Ishikawa (cell line): ENCODE results near the gene RASL11A.

Source experiments
- CEBPB ChIP-seq: IDR thresholded peaks from 2 replicates; pipeline ENCODE4 v1.6.1; 2012
- CREB1 ChIP-seq: IDR thresholded peaks from 2 replicates; pipeline ENCODE4 v1.6.1; 2012; ENCODE audit warnings: low read depth
- EP300 ChIP-seq: IDR thresholded peaks from 2 replicates; pipeline ENCODE4 v1.6.1; 2012; ENCODE audit warnings: borderline replicate concordance
- NFIC ChIP-seq: IDR thresholded peaks from 2 replicates; pipeline ENCODE4 v1.6.1; 2012
- RAD21 ChIP-seq: IDR thresholded peaks from 2 replicates; pipeline ENCODE4 v1.6.1; 2012; ENCODE audit warnings: low read depth
- TAF1 ChIP-seq: IDR thresholded peaks from 2 replicates; pipeline ENCODE4 v1.6.1; 2012; ENCODE audit warnings: low read depth, mild to moderate bottlenecking
- TCF12 ChIP-seq: IDR thresholded peaks from 2 replicates; pipeline ENCODE4 v1.6.1; 2012; ENCODE audit warnings: low read depth
- YY1 ChIP-seq: IDR thresholded peaks from 2 replicates; pipeline ENCODE4 v1.6.1; 2012; ENCODE audit warnings: low read depth
- ZBTB7A ChIP-seq: IDR thresholded peaks from 2 replicates; pipeline ENCODE4 v1.6.1; 2012; ENCODE audit warnings: low read depth
- TF ChIP-seq, protein P1 (sequence below): IDR thresholded peaks from 2 replicates; pipeline ENCODE4 v1.6.1; 2012
- TF ChIP-seq, protein P2 (sequence below): IDR thresholded peaks from 2 replicates; pipeline ENCODE4 v1.6.1; 2012; ENCODE audit warnings: low read depth, mild to moderate bottlenecking
- TF ChIP-seq, protein P3 (sequence below): IDR thresholded peaks from 2 replicates; pipeline ENCODE4 v1.6.1; 2012

DNA sequence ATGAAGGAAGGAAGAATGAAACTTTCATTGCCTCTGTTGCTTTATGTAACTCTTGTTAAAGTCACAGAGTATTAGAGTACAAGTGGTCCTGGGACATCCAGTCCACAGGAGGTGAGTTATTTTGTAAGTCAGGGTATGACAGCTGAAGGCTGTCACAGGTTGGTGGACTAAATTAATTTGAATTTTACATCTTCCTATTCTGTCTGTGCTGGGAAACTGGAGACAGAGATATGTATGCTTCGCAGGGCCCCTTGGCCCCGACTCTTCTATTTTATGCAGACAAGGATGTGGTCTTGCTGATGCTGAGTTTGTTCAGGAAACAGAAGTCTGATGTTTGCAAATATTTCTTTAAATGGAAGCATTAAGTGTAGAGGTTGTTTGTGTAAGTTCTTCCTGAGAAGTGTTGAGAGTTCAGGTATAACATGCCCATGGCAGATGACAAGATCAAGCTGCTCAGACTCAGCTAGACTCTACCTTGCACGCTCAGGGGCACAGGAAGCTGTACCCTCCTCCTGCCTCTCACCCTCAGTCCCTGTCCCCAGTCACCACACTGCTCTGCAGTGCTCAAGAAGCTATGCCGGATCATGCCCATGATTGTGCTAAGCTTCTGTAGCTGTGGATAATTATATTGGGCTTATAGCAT is 23.4 kb downstream of the RASL11A start:
- TF ChIP-seq, protein P1, sequence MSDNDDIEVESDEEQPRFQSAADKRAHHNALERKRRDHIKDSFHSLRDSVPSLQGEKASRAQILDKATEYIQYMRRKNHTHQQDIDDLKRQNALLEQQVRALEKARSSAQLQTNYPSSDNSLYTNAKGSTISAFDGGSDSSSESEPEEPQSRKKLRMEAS = no peak
- no peak for TF ChIP-seq CREB1
- no peak for TF ChIP-seq YY1
- no peak for TF ChIP-seq NFIC
- no peak for TF ChIP-seq RAD21
- TF ChIP-seq, protein P2, sequence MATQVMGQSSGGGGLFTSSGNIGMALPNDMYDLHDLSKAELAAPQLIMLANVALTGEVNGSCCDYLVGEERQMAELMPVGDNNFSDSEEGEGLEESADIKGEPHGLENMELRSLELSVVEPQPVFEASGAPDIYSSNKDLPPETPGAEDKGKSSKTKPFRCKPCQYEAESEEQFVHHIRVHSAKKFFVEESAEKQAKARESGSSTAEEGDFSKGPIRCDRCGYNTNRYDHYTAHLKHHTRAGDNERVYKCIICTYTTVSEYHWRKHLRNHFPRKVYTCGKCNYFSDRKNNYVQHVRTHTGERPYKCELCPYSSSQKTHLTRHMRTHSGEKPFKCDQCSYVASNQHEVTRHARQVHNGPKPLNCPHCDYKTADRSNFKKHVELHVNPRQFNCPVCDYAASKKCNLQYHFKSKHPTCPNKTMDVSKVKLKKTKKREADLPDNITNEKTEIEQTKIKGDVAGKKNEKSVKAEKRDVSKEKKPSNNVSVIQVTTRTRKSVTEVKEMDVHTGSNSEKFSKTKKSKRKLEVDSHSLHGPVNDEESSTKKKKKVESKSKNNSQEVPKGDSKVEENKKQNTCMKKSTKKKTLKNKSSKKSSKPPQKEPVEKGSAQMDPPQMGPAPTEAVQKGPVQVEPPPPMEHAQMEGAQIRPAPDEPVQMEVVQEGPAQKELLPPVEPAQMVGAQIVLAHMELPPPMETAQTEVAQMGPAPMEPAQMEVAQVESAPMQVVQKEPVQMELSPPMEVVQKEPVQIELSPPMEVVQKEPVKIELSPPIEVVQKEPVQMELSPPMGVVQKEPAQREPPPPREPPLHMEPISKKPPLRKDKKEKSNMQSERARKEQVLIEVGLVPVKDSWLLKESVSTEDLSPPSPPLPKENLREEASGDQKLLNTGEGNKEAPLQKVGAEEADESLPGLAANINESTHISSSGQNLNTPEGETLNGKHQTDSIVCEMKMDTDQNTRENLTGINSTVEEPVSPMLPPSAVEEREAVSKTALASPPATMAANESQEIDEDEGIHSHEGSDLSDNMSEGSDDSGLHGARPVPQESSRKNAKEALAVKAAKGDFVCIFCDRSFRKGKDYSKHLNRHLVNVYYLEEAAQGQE = no peak
- TF ChIP-seq TAF1 = no peak
- no peak for TF ChIP-seq EP300
- TF ChIP-seq CEBPB = no peak
- no peak for TF ChIP-seq ZBTB7A
- TF ChIP-seq TCF12 = no peak
- TF ChIP-seq, protein P3, sequence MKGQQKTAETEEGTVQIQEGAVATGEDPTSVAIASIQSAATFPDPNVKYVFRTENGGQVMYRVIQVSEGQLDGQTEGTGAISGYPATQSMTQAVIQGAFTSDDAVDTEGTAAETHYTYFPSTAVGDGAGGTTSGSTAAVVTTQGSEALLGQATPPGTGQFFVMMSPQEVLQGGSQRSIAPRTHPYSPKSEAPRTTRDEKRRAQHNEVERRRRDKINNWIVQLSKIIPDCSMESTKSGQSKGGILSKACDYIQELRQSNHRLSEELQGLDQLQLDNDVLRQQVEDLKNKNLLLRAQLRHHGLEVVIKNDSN = no peak
